Liver (tissue), 9 donors: ENCODE data around the gene BIRC6. TPM values are rescaled to one million over a fixed set of nuclear protein-coding genes. Genes with fewer than 3 reads are reported as not detected.

Experiments used
- DNase-seq: peaks from one replicate; pipeline ENCODE4 v3.0.0-alpha.2; 2017; ENCODE audit warnings: low spot score
- H3K27ac ChIP-seq, 2 donors: one replicate each; pipeline ENCODE4 v1.7.0; 2013; ENCODE audit warnings: inconsistent platforms in 2 of 2, low read length in 2 of 2, control low read depth in 1 of 2, low read depth in 1 of 2, mild to moderate bottlenecking in 1 of 2
- H3K27me3 ChIP-seq, 4 donors: one replicate each; pipeline versions ENCODE4 v1.6.1 to v1.7.0; 2013; ENCODE audit warnings: low read length in 3 of 4, inconsistent platforms in 1 of 4, mild to moderate bottlenecking in 1 of 4, moderate library complexity in 1 of 4; ENCODE audit not compliant: control insufficient read depth in 4 of 4, insufficient read depth in 4 of 4
- H3K36me3 ChIP-seq, 4 donors: one replicate each; pipeline versions ENCODE4 v1.6.1 to v1.7.0; 2013; ENCODE audit warnings: low read length in 3 of 4, mild to moderate bottlenecking in 3 of 4, low read depth in 1 of 4, moderate library complexity in 1 of 4; ENCODE audit not compliant: control insufficient read depth in 4 of 4, insufficient read depth in 3 of 4
- H3K4me1 ChIP-seq, 4 donors: one replicate each; pipeline versions ENCODE4 v1.6.1 to v1.7.0; 2013; ENCODE audit warnings: low read length in 3 of 4, mild to moderate bottlenecking in 3 of 4, moderate library complexity in 1 of 4; ENCODE audit not compliant: control insufficient read depth in 4 of 4, insufficient read depth in 4 of 4
- H3K4me3 ChIP-seq, 3 donors: one replicate each; pipeline versions ENCODE4 v1.6.1 to v1.7.0; 2013; ENCODE audit warnings: low read length in 3 of 3, control low read depth in 1 of 3, low read depth in 1 of 3, mild to moderate bottlenecking in 1 of 3
- H3K9ac ChIP-seq, 2 donors: one replicate each; pipeline ENCODE4 v1.7.0; 2013; ENCODE audit warnings: low read length in 2 of 2, mild to moderate bottlenecking in 2 of 2, moderate library complexity in 2 of 2, control low read depth in 1 of 2, low read depth in 1 of 2
- H3K9me3 ChIP-seq, 4 donors: one replicate each; pipeline versions ENCODE4 v1.6.1 to v1.7.0; 2013; ENCODE audit warnings: low read length in 3 of 4; ENCODE audit not compliant: control insufficient read depth in 4 of 4
- ATF3 ChIP-seq: IDR thresholded peaks from 2 replicates; pipeline ENCODE4 v1.6.1; 2016; ENCODE audit warnings: antibody characterized with exemption
- CTCF ChIP-seq: fragments of 150-350 bp; IDR thresholded peaks from 2 replicates; pipeline ENCODE4 v1.5.1; 2017; ENCODE audit warnings: improper control_type of control experiment, low read depth, low read length; ENCODE audit not compliant: missing input control
- EGR1 ChIP-seq, 2 donors: IDR thresholded peaks; 2 replicates each; pipeline ENCODE4 v1.6.1; 2016 to 2018; ENCODE audit warnings: antibody characterized with exemption in 2 of 2, low read depth in 2 of 2
- FOXA1 ChIP-seq: IDR thresholded peaks from 2 replicates; pipeline ENCODE4 v1.6.1; 2016; ENCODE audit warnings: antibody characterized with exemption
- FOXA2 ChIP-seq: IDR thresholded peaks from 2 replicates; pipeline ENCODE4 v1.6.1; 2016; ENCODE audit warnings: antibody characterized with exemption
- GABPA ChIP-seq, 2 donors: IDR thresholded peaks in 1 of 2; conservative IDR thresholded peaks in 1 of 2; 2 replicates each; pipeline ENCODE4 v1.6.1; 2016; ENCODE audit warnings: antibody characterized with exemption in 2 of 2, mild to moderate bottlenecking in 1 of 2, moderate library complexity in 1 of 2
- HNF4A ChIP-seq, 2 donors: conservative IDR thresholded peaks; 2 replicates each; pipeline ENCODE4 v1.6.1; 2016; ENCODE audit warnings: antibody characterized with exemption in 2 of 2, mild to moderate bottlenecking in 2 of 2
- HNF4G ChIP-seq: IDR thresholded peaks from 2 replicates; pipeline ENCODE4 v1.6.1; 2016; ENCODE audit warnings: antibody characterized with exemption
- MAX ChIP-seq: IDR thresholded peaks from 2 replicates; pipeline ENCODE4 v1.6.1; 2016; ENCODE audit warnings: antibody characterized with exemption
- NR2F2 ChIP-seq: IDR thresholded peaks from 2 replicates; pipeline ENCODE4 v1.6.1; 2016; ENCODE audit warnings: antibody characterized with exemption
- RAD21 ChIP-seq, 2 donors: IDR thresholded peaks; 2 replicates each; pipeline ENCODE4 v1.6.1; 2016; ENCODE audit warnings: antibody characterized with exemption in 2 of 2, mild to moderate bottlenecking in 2 of 2
- REST ChIP-seq: IDR thresholded peaks from 2 replicates; pipeline ENCODE4 v1.6.1; 2016; ENCODE audit warnings: antibody characterized with exemption, mild to moderate bottlenecking
- RXRA ChIP-seq, 2 donors: IDR thresholded peaks; 2 replicates each; pipeline ENCODE4 v1.6.1; 2017 to 2018; ENCODE audit warnings: antibody characterized with exemption in 2 of 2, mild to moderate bottlenecking in 1 of 2
- SP1 ChIP-seq: IDR thresholded peaks from 2 replicates; pipeline ENCODE4 v1.6.1; 2018; ENCODE audit warnings: antibody characterized with exemption, mild to moderate bottlenecking
- TAF1 ChIP-seq: conservative IDR thresholded peaks from 2 replicates; pipeline ENCODE4 v1.6.1; 2016; ENCODE audit warnings: antibody characterized with exemption, mild to moderate bottlenecking
- ZBTB33 ChIP-seq: IDR thresholded peaks from 2 replicates; pipeline ENCODE4 v1.6.1; 2016; ENCODE audit warnings: antibody characterized with exemption
- WGBS: extraction: QIAGEN DNeasy Blood & Tissue Kit; methylation state at CpG from one replicate; pipeline ENCODE4 v1.1.7; 2013; 5-methylcytosine and 5-hydroxymethylcytosine counted together
- polyA plus RNA-seq, 2 donors: library from polyadenylated mRNA; stranded (reverse) in 1 of 2; unstranded in 1 of 2; fragments of 200-250 nt in 1 of 2; fragments of >200 nt in 1 of 2; fragmentation: Nextera tagmentation in 1 of 2; extraction: Ambion mirVana in 1 of 2; gene quantifications; one replicate each; pipeline versions ENCODE4 v1.2.1 to v1.2.3, GENCODE V29; 2013 to 2015
- total RNA-seq, 2 donors: library from RNA; depleted of rRNA; stranded (reverse); fragments of >200 nt; gene quantifications; one replicate each; pipeline ENCODE4 v1.2.3, GENCODE V29; 2014
- donor health status: healthy.
- donor health status: healthy.
- donor health status: healthy.
- donor health status: healthy.
- donor health status: healthy.

The BIRC6 gene
- total and polyA plus RNA-seq, 4 donors = 11.1 to 171 (median 45.2) TPM

GRCh38 chr2:32652555-32653209 is 295.9 kb downstream of the BIRC6 start:
- peaks cover 1 to 26% (median 17%) of the 10 kb centered on the region in 4 donors for H3K36me3 ChIP-seq
- no peaks in the 10 kb centered on the region for H3K4me1 ChIP-seq
- no peaks in the 10 kb centered on the region for H3K9me3 ChIP-seq
- no peak overlapping the region for H3K4me3 ChIP-seq
- H3K27ac ChIP-seq = no peak overlapping the region
- no peak overlapping the region for H3K9ac ChIP-seq
- no peak for DNase-seq
- H3K27me3 ChIP-seq = no peaks in the 10 kb centered on the region
- TF ChIP-seq FOXA2 (no peak), REST (no peak), ATF3 (no peak), FOXA1 (no peak), RAD21 (IDR thresholded peaks at IDR 0.05) (no peak), ZBTB33 (no peak), MAX (no peak), NR2F2 (no peak), HNF4G (no peak), EGR1 (IDR thresholded peaks at IDR 0.05; ENCODE audit: low read depth in 2 of 2) (no peak), TAF1 (no peak), RXRA (IDR thresholded peaks at IDR 0.05) (no peak), GABPA (IDR thresholded peaks at IDR 0.05 in 1 of 2, conservative IDR thresholded peaks at IDR 0.05 in 1 of 2) (no peak), CTCF (no peak), HNF4A (conservative IDR thresholded peaks at IDR 0.05) (no peak)
- 93% methylated on average over 7 of the region's 7 CpGs for WGBS

GRCh38 chr2:32656069-32656468 is 299.2 kb downstream of the BIRC6 start:
- Histone ChIP-seq H3K36me3 (peaks cover 0 to 12% (median 8%) of the 10 kb centered on the region in 4 donors), H3K4me3 (no peak overlapping the region), H3K4me1 (no peaks in the 10 kb centered on the region), H3K27me3 (no peaks in the 10 kb centered on the region), H3K27ac (no peak overlapping the region), H3K9me3 (no peaks in the 10 kb centered on the region), H3K9ac (no peak overlapping the region)
- no peak for DNase-seq
- 90% methylated on average over 3 of the region's 3 CpGs for WGBS
- TF ChIP-seq SP1 (no peak), HNF4G (no peak), FOXA2 (no peak), RXRA (IDR thresholded peaks at IDR 0.05) (no peak), ATF3 (no peak), ZBTB33 (no peak)
